SJCRH30 (cell line): ENCODE measurements around the gene FAM187B. TPM values are rescaled to one million over a fixed set of nuclear protein-coding genes. Genes with fewer than 3 reads are reported as not detected.
"Not testable (repeated sequence)": the region's sequence is repeated elsewhere in the genome, so short reads cannot be mapped to it uniquely, and the experiment has no call there.

Source experiments
- DNase-seq, 2 experiments: peaks; one replicate each; pipeline ENCODE4 v3.0.0-alpha.2; 2015 to 2020
- H3K27ac ChIP-seq: fragments of 250-450 bp; sonication (Bioruptor Pico); 2 replicates; pipeline ENCODE4 v1.5.1; 2020; ENCODE audit warnings: mild to moderate bottlenecking, moderate library complexity
- H3K27me3 ChIP-seq: fragments of 250-450 bp; sonication (Bioruptor Pico); 2 replicates; pipeline ENCODE4 v1.5.1; 2020; ENCODE audit warnings: mild to moderate bottlenecking, moderate library complexity
- H3K36me3 ChIP-seq: fragments of 250-450 bp; sonication (Bioruptor Pico); 2 replicates; pipeline ENCODE4 v1.5.1; 2020; ENCODE audit warnings: mild to moderate bottlenecking, moderate library complexity
- H3K4me1 ChIP-seq: fragments of 250-450 bp; sonication (Bioruptor Pico); 2 replicates; pipeline ENCODE4 v1.5.1; 2020; ENCODE audit warnings: mild to moderate bottlenecking, moderate library complexity
- H3K4me3 ChIP-seq: fragments of 250-450 bp; sonication (Bioruptor Pico); 2 replicates; pipeline ENCODE4 v1.5.1; 2020; ENCODE audit warnings: mild to moderate bottlenecking, moderate library complexity
- H3K9me3 ChIP-seq: fragments of 250-450 bp; sonication (Bioruptor Pico); replicated peaks from 2 replicates; pipeline ENCODE4 v1.5.1; 2020; ENCODE audit warnings: mild to moderate bottlenecking, moderate library complexity
- total RNA-seq: library from RNA; depleted of rRNA; stranded (reverse); fragments of >200 nt; shearing (Covaris generic); gene quantifications from 2 replicates; pipeline ENCODE4 v1.2.3, GENCODE V29; 2014; rRNA removed

FAM187B gene
- total RNA-seq, 1 experiment from 2014 or later, result not detected

DNA sequence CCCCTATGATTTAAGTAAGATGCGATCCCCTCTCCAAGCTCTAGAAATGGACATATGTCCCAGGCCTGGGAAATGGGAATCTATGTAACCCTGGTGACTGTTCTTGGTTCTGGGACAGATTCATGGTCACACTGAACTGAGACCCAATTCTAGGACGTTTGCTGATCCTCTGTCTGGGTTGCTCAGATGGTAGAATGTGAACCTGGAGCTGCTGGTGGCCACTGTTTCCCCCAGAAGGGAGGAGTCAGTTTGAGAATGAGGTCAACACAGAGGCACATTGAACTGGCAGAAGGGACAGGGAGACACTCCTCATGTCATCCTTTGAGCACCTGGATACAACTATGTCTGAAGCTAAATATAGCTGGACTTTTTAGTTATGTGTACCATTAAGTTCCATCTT, 29.1 kb downstream of the FAM187B start:
- Histone ChIP-seq H3K36me3 (no peaks in the 10 kb centered on the region), H3K4me1 (no peaks in the 10 kb centered on the region), H3K27ac (no peak overlapping the region), H3K9me3 (peaks cover 3% of the 10 kb centered on the region; the same call in 1 of the 2 replicates), H3K4me3 (no peak overlapping the region), H3K27me3 (peaks cover 6% of the 10 kb centered on the region; the same call in 1 of the 2 replicates)
- DNase-seq, result no peak

DNA sequence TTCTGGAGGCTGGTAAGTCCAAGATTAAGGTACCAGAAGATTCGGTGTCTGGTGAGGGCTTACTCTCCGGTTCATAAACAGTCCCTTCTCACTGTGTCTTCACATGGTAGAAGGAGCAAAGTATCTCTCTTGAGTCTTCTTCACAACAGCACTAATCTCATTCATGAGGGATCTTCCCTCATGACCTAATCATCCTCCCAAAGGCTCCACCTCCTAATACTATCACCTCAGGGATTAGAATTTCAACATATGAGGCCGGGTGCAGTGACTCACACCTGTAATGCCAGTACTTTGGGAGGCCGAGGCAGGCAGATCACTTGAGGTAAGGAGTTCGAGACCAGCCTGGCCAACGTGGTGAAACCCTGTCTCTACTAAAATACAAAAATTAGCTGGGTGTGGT, 31.7 kb downstream of the FAM187B start:
- H3K4me1 ChIP-seq, H3K36me3 ChIP-seq, H3K9me3 ChIP-seq, DNase-seq, H3K27ac ChIP-seq, H3K27me3 ChIP-seq, H3K4me3 ChIP-seq: not testable (repeated sequence)

DNA sequence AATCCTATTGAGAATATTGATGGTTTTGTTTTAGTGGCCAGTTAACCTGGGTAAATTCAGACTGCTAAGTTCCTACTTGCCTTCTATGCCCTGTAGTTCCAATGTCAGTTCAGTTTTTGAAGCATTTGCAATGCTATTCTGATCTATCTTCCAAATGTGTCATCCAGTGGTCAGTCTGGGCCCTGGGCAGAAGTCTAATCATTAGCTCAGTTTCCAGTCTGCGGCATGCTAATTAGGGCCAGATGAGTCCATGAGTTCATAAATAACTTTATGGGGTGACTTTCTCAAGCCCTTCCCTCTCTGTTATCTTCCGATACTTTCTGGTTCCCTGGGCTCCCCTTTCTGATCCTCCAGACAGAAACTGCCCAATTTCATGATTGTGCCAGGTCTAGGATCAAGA, 32.7 kb downstream of the FAM187B start:
- Histone ChIP-seq H3K27me3 (no peaks in the 10 kb centered on the region), H3K27ac (no peak overlapping the region), H3K4me3 (no peak overlapping the region), H3K4me1 (no peaks in the 10 kb centered on the region), H3K36me3 (no peaks in the 10 kb centered on the region), H3K9me3 (no peaks in the 10 kb centered on the region)
- no peak for DNase-seq

DNA sequence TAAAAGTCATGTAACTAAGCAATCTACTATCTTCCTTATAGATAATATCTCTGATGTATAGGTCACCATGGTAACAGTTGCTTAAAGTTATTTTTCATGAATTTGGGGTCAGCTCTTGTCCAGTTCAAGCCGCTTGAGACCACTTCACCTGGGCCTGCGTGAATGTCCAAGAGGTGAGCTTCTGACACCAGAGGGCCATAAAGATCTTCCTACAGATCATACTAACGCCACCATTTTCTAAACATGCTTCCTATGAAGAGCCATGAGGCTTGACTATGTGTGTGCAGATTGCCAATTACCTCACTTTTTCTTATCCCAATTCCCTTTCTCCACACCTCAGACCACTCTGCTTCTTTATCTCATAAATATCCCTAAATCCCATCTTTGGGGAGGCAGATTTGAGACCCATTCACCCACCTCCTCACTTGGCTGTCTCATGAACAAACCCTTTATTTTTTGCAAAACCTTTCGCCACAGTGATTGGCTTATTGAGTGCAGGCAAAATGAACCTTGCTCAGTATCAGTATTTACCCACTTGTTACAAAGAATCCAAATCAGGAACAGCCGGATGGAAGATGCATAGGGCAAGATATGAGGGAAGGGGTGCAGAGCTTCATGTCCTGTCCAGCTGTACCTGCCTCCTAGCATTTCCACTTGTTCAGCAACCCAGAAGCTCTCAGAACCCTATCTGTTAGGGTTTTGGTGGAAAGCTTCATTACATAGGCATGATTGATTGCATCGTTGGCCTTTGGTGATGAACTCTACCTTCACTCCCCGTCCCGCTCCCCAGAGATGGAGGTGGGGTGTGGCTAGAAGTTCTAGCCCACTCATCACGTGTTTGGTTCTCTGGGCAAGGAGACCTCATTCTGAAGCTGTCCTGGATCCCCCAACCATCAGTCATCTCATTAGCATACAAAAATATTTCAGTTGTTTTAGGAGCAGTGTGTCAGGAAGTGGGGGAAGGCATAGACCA, 34.2 kb downstream of the FAM187B start:
- Histone ChIP-seq H3K27me3 (no peaks in the 10 kb centered on the region), H3K4me3 (no peak overlapping the region), H3K36me3 (no peaks in the 10 kb centered on the region), H3K4me1 (no peaks in the 10 kb centered on the region), H3K27ac (no peak overlapping the region), H3K9me3 (no peaks in the 10 kb centered on the region)
- DNase-seq, result no peak

DNA sequence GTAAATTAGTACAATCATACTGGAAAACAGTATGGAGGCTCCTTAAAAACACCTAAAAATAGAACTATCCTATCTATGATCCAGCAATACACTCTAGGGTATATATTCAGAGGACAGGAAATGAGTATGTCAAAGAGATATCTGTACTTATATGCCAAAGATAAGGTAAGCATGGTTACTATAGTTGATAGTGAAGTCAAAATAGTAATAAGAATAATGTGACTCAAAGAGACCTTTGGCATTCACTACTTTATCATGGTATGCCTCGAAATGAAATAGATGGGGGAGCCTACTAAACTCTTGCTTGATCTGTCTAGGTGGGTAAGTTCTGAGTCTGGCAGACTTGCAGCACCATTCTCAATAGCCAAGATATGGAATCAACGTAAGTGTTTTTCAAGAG, 43.7 kb downstream of the FAM187B start:
- DNase-seq, result no peak
- Histone ChIP-seq H3K27me3 (no peaks in the 10 kb centered on the region), H3K4me1 (no peaks in the 10 kb centered on the region), H3K36me3 (no peaks in the 10 kb centered on the region), H3K9me3 (no peaks in the 10 kb centered on the region), H3K27ac (no peak overlapping the region), H3K4me3 (no peak overlapping the region)

DNA sequence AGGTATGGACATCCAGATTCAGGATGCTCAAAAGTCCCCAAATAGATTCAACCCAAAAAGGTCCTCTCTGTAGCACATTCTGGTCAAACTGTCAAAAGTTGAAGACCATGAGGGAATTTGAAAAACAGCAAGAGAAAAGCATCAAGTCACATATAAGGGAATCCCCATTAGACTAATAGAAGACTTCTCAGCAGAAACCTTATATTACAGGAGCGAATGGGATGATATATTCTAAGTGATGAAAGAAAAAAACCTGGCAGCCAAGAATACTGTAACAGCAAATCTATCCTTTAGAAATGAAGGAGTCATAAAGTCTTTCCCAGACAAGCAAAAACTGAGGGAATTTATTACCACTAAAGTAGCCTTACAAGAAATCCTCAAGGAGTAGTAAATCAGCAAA, 44.3 kb downstream of the FAM187B start:
- Histone ChIP-seq H3K27ac (no peak overlapping the region), H3K27me3 (no peaks in the 10 kb centered on the region), H3K4me1 (no peaks in the 10 kb centered on the region), H3K4me3 (no peak overlapping the region), H3K36me3 (no peaks in the 10 kb centered on the region), H3K9me3 (no peaks in the 10 kb centered on the region)
- DNase-seq, result no peak

DNA sequence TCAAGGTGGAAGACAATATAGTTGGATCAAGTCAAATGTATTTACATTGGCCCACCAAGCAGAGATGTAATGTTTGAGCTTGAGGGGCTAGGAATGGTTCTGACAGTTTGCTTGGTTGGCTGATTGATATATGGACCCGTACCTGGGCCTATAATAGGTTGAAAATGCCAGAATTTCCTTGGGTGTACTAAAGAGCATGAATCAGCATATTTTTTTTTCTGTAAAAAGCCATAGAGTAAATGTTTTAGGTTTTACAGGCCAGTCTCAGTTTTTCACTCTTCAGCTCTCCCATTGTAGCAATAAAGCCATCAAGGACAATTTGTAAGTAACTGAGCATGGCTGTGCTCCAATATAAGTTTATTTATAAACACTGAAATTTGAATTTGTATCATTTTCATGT, 47.2 kb downstream of the FAM187B start:
- no peak overlapping the region for H3K4me3 ChIP-seq
- H3K27ac ChIP-seq, result no peak overlapping the region
- no peak for DNase-seq
- no peaks in the 10 kb centered on the region for H3K4me1 ChIP-seq
- H3K36me3 ChIP-seq, result no peaks in the 10 kb centered on the region
- no peaks in the 10 kb centered on the region for H3K27me3 ChIP-seq
- H3K9me3 ChIP-seq, result 0 out of 2 replicates have a peak, but pooled peaks cover 9% of the 10 kb centered on the region

DNA sequence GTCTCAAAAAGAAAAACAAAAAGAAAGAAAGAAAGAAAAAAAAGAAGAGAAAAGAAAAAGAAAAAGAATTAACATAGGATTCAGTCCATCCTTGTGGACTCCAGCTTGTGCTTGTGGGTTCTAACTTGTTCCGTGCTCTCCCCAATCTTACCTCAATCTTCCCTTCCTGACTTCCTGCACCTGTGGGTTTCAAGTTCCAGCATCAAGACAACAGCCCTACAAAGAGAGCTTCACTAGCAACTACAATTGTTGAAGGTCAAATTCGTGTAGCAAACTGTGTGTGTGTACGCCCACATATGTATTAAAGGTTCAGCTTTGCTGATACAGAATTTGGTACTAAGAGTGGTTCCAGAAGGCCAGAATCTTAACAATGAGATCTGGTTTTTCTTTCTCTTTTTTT, 48.7 kb downstream of the FAM187B start:
- Histone ChIP-seq H3K27ac (no peak overlapping the region), H3K4me1 (no peaks in the 10 kb centered on the region), H3K9me3 (0 out of 2 replicates have a peak, but pooled peaks cover 9% of the 10 kb centered on the region), H3K36me3 (no peaks in the 10 kb centered on the region), H3K27me3 (no peaks in the 10 kb centered on the region), H3K4me3 (no peak overlapping the region)
- DNase-seq, result no peak

DNA sequence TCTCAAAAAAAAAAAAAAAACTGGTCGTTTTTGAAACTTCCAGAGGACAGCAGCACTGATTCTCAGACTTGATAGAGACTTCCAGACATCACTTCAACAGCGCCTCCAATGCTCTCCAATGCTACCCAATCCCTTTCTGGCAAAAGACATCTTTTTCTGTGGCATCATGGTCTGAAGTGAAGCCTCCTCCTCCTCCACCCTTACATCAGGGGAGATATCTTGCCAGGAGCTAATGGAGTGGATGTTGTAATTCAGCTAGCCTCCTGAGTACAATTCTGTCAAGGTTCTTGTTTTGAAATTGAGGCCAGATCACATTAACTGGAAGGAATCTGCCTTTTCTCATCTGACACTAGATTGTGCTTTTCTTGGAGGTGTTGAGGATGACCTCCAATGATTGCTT, 49.8 kb downstream of the FAM187B start:
- no peaks in the 10 kb centered on the region for H3K4me1 ChIP-seq

DNA sequence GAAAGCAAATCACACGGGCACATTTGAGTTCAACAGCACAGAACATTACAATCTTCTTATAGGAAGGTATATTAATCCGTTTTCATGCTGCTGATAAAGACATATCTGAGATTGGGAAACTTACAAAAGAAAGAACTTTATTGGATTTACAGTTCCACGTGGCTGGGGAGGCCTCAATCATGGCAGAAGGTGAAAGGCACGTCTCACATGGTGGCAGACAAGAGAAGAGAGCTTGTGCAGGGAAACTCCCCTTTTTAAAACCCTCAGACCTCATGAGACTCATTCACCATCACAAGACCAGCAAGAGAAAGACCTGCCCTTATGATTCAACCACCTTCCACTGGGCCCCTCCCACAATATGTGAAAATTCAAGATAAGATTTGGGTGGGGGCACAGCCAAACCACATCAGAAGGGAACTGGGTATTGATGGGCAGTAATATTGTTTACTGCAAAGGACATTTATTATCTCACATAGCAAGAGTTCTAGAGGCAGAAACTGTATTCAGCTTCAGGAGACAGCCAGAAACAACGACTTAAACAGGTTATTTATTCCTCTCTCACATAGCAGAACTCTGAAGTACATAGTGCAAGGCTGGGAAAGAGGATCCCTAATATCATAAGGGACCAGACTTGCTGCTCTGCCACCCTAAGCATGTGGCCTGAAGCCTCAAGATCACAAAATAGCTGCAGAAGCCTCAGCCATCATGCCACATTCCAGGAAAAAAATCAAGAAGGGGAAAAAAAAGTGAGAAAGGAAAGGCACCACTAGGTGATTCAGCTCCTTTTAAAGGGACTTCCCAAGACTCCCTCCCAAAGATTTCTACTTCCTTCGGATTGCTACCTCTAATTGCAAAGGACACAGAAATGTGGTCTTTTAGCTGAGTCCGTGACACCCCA, 50.9 kb downstream of the FAM187B start:
- no peaks in the 10 kb centered on the region for H3K4me1 ChIP-seq
- no peak overlapping the region for H3K27ac ChIP-seq
- no peaks in the 10 kb centered on the region for H3K36me3 ChIP-seq
- H3K27me3 ChIP-seq, result no peaks in the 10 kb centered on the region
- no peak overlapping the region for H3K4me3 ChIP-seq
- DNase-seq, result no peak
- H3K9me3 ChIP-seq, result 0 out of 2 replicates have a peak, but pooled peaks cover 9% of the 10 kb centered on the region

More for the DNA sequence above, 49.8 kb downstream of the FAM187B start:
- Histone ChIP-seq H3K9me3 (0 out of 2 replicates have a peak, but pooled peaks cover 9% of the 10 kb centered on the region), H3K4me3 (no peak overlapping the region), H3K36me3 (no peaks in the 10 kb centered on the region), H3K27me3 (no peaks in the 10 kb centered on the region), H3K27ac (no peak overlapping the region)
- DNase-seq, result no peak

DNA sequence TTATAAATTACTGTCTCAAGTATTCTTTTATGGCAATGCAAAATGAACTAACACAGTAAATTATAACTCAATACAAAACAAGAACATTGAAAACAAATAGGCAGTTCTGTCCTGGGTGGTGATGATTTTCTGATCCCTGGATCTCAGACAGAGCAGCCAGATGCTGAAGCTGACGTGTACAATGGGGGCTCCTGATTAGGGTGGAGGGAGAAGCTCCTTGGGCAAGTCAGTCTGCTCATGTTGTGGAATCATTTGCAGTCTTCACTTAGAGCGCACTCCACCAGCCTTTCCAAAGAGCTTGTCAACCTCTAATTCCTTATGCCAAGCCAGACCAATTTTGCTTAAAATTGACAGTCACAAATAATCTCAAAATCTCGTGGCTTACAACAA, 52.4 kb downstream of the FAM187B start:
- 0 out of 2 replicates have a peak, but pooled peaks cover 9% of the 10 kb centered on the region for H3K9me3 ChIP-seq
- no peak for DNase-seq
- H3K36me3 ChIP-seq, result no peaks in the 10 kb centered on the region
- no peak overlapping the region for H3K4me3 ChIP-seq
- no peak overlapping the region for H3K27ac ChIP-seq
- H3K4me1 ChIP-seq, result no peaks in the 10 kb centered on the region
- no peaks in the 10 kb centered on the region for H3K27me3 ChIP-seq

Other genes with a start within 250 kb of the FAM187B start
- gene GRAMD1A, start 228.4 kb downstream of the FAM187B start, total RNA-seq, result 45.5 and 49.4 TPM in 2 replicates
- gene SCN1B, start 198.3 kb downstream of the FAM187B start, total RNA-seq, result 1.2 and 2.3 TPM in 2 replicates
- gene HPN, start 187.0 kb downstream of the FAM187B start, total RNA-seq, result not detected in 2 replicates
- gene FXYD3, start 112.9 kb downstream of the FAM187B start, total RNA-seq, result not detected in 2 replicates
- gene LGI4, start 93.7 kb downstream of the FAM187B start, total RNA-seq, result not detected in 2 replicates
- gene FXYD1, start 89.9 kb downstream of the FAM187B start, total RNA-seq, result not detected in 2 replicates
- gene FXYD7, start 85.5 kb downstream of the FAM187B start, total RNA-seq, result not detected in 2 replicates
- 4.0 and 6.6 TPM in 2 replicates for gene FXYD5, start 74.0 kb downstream of the FAM187B start, total RNA-seq
- 0.59 and 0.96 TPM in 2 replicates for gene LSR, start 20.3 kb upstream of the FAM187B start, total RNA-seq
- gene USF2, start 40.2 kb upstream of the FAM187B start, total RNA-seq, result 104 and 105 TPM in 2 replicates
- gene HAMP, start 53.8 kb upstream of the FAM187B start, total RNA-seq, result 0.47 and 0.68 TPM in 2 replicates
- 1.2 and 3.6 TPM in 2 replicates for gene MAG, start 63.4 kb upstream of the FAM187B start, total RNA-seq
- gene CD22, start 100.4 kb upstream of the FAM187B start, total RNA-seq, result 0.04 TPM in 1 of 2 replicates, not detected in the other
- gene FFAR1, start 119.2 kb upstream of the FAM187B start, total RNA-seq, result not detected in 2 replicates
- gene FFAR3, start 129.7 kb upstream of the FAM187B start, total RNA-seq, result not detected in 2 replicates
- gene GPR42, start 142.3 kb upstream of the FAM187B start, total RNA-seq, result not detected in 2 replicates
- not detected in 2 replicates for gene FFAR2, start 219.5 kb upstream of the FAM187B start, total RNA-seq